GM12891 (cell line): ENCODE measurements around the gene AVEN.
"Not testable (repeated sequence)": the region's sequence is repeated elsewhere in the genome, so short reads cannot be mapped to it uniquely, and the experiment has no call there.

Experiments
- POLR2A ChIP-seq: IDR thresholded peaks from 2 replicates; pipeline ENCODE4 v1.6.1; 2011; ENCODE audit warnings: low read depth, low read length, control low read depth
- TAF1 ChIP-seq: IDR thresholded peaks from 2 replicates; pipeline ENCODE4 v1.6.1; 2011; ENCODE audit warnings: low read depth, low read length, control low read depth

GRCh38 chr15:34018738-34019137 is 20.3 kb downstream of the AVEN start:
- TF ChIP-seq TAF1, POLR2A: not testable (repeated sequence)
